ENCODE data around the gene POC1A. TPM values are rescaled to one million over a fixed set of nuclear protein-coding genes. Genes with fewer than 3 reads are reported as not detected.
"Not testable (repeated sequence)": the region's sequence is repeated elsewhere in the genome, so short reads cannot be mapped to it uniquely, and the experiment has no call there.

POC1A gene
- total and polyA plus RNA-seq, 2 donors (not counting 1 experiment from before 2014, with no cell fraction given) = 3.8 to 17.7 TPM

- TF ChIP-seq, protein P1, sequence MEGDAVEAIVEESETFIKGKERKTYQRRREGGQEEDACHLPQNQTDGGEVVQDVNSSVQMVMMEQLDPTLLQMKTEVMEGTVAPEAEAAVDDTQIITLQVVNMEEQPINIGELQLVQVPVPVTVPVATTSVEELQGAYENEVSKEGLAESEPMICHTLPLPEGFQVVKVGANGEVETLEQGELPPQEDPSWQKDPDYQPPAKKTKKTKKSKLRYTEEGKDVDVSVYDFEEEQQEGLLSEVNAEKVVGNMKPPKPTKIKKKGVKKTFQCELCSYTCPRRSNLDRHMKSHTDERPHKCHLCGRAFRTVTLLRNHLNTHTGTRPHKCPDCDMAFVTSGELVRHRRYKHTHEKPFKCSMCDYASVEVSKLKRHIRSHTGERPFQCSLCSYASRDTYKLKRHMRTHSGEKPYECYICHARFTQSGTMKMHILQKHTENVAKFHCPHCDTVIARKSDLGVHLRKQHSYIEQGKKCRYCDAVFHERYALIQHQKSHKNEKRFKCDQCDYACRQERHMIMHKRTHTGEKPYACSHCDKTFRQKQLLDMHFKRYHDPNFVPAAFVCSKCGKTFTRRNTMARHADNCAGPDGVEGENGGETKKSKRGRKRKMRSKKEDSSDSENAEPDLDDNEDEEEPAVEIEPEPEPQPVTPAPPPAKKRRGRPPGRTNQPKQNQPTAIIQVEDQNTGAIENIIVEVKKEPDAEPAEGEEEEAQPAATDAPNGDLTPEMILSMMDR (conservative IDR thresholded peaks at IDR 0.05 in 1 of 2, IDR thresholded peaks at IDR 0.05 in 1 of 2; ENCODE audit: low read depth in 1 of 2, low read length in 2 of 2) = no peak
- no peak for TF ChIP-seq EZH2 (IDR thresholded peaks at IDR 0.05; ENCODE audit: low read length, missing control alignments)
- Histone ChIP-seq H3K4me2 (ENCODE audit: extremely low read depth, insufficient read depth, low read length) (no peak overlapping the region), H3K9me3 (ENCODE audit: control insufficient read depth, insufficient read depth, low read depth, low read length) (no peaks in the 10 kb centered on the region), H2AFZ (ENCODE audit: low read length) (no peak overlapping the region), H3K27ac (ENCODE audit: insufficient read depth, low read length) (no peak overlapping the region), H3K4me1 (ENCODE audit: control insufficient read depth, extremely low read depth, insufficient read depth, low read length) (no peaks in the 10 kb centered on the region), H3K4me3 (replicated peaks in 1 of 4; ENCODE audit: control extremely low read depth in 1 of 4, insufficient read depth in 1 of 4, low read depth in 3 of 4, low read length in 4 of 4) (no peak overlapping the region), H3K27me3 (ENCODE audit: control insufficient read depth, insufficient read depth, low read length) (no peaks in the 10 kb centered on the region), H3K9ac (ENCODE audit: insufficient read depth, low read length) (no peak overlapping the region), H3K79me2 (ENCODE audit: control insufficient read depth, insufficient read depth, low read length) (no peaks in the 10 kb centered on the region), H3K36me3 (ENCODE audit: control insufficient read depth, insufficient read depth, low read length) (no peaks in the 10 kb centered on the region), H4K20me1 (ENCODE audit: control insufficient read depth, extremely low read depth, insufficient read depth, low read length) (no peaks in the 10 kb centered on the region)
- DNase-seq (ENCODE audit: low read depth in 2 of 2) = no peak
These were observed 120.0 kb downstream of the POC1A start for GRCh38 chr3:52034212-52034611.

DNA sequence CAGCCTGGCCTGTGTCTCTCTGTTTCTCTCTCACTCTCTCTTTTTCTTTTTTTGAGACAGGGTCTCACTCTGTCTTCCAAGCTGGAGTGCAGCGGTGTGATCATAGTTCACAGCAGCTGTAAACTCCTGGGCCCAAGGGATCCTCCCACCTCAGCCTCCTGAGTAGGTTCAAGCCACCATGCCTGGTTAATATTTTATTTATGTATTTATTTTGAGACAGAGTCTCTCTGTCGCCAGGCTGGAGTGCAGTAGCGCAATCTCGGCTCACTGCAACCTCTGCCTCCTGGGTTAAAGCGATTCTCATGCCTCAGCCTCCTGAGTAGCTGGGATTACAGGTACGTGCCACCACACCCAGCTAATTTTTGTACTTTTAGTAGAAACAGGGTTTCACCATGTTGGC lies 120.5 kb downstream of the POC1A start:
- not testable (repeated sequence) for H3K27me3 ChIP-seq (ENCODE audit: control insufficient read depth, insufficient read depth, low read length); H2AFZ ChIP-seq (ENCODE audit: low read length); H3K9me3 ChIP-seq (ENCODE audit: control insufficient read depth, insufficient read depth, low read depth, low read length); H3K27ac ChIP-seq (ENCODE audit: insufficient read depth, low read length); H3K36me3 ChIP-seq (ENCODE audit: control insufficient read depth, insufficient read depth, low read length); H3K9ac ChIP-seq (ENCODE audit: insufficient read depth, low read length); H3K4me3 ChIP-seq (replicated peaks in 1 of 4; ENCODE audit: control extremely low read depth in 1 of 4, insufficient read depth in 1 of 4, low read depth in 3 of 4, low read length in 4 of 4); H3K4me2 ChIP-seq (ENCODE audit: extremely low read depth, insufficient read depth, low read length); H3K4me1 ChIP-seq (ENCODE audit: control insufficient read depth, extremely low read depth, insufficient read depth, low read length); H3K79me2 ChIP-seq (ENCODE audit: control insufficient read depth, insufficient read depth, low read length); DNase-seq (ENCODE audit: low read depth in 2 of 2); H4K20me1 ChIP-seq (ENCODE audit: control insufficient read depth, extremely low read depth, insufficient read depth, low read length)

DNA sequence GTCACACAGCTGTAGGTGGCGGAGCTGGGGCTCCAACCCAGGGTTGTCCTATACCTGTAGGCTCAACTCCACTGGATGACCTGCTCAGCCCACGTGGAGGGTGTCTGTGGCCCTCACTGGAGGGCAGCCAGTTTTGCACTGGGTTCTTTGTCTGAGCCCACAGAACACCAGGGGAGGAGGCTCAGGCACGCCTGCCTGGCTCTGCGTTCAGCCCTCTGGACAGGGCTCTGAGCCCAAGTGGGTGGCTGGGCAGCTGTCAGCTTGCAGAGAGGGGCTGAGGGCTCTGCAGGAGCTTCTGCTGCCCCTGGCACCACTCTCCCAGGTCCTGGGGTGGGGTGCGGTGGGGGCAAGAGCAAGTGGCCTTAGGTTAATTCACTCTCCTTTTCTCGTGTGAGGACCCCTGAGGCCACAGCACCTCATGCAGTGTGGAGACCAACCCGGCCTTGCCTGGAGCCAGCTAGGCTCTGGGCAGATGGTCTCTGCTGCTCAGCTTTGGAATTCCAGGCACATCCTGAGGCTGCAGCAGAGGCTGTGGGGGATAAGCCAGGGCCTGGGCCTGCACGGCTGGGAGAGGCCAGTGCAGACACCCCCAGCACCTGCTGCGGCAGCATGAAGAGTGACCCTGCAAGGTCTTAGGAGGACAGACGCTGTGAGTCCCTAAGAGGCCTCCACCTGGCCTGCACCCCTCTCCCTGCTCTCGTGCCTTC lies 121.4 kb downstream of the POC1A start:
- H3K36me3 ChIP-seq (ENCODE audit: control insufficient read depth, insufficient read depth, low read length) = no peaks in the 10 kb centered on the region
- TF ChIP-seq EZH2 (IDR thresholded peaks at IDR 0.05; ENCODE audit: low read length, missing control alignments) = no peak
- TF ChIP-seq, protein P1 (conservative IDR thresholded peaks at IDR 0.05 in 1 of 2, IDR thresholded peaks at IDR 0.05 in 1 of 2; ENCODE audit: low read depth in 1 of 2, low read length in 2 of 2) = no peak
- H4K20me1 ChIP-seq (ENCODE audit: control insufficient read depth, extremely low read depth, insufficient read depth, low read length) = no peaks in the 10 kb centered on the region
- no peak overlapping the region for H2AFZ ChIP-seq (ENCODE audit: low read length)
- no peaks in the 10 kb centered on the region for H3K27me3 ChIP-seq (ENCODE audit: control insufficient read depth, insufficient read depth, low read length)
- H3K4me2 ChIP-seq (ENCODE audit: extremely low read depth, insufficient read depth, low read length) = no peak overlapping the region
- no peak overlapping the region for H3K9ac ChIP-seq (ENCODE audit: insufficient read depth, low read length)
- no peaks in the 10 kb centered on the region for H3K9me3 ChIP-seq (ENCODE audit: control insufficient read depth, insufficient read depth, low read depth, low read length)
- H3K4me3 ChIP-seq (replicated peaks in 1 of 4; ENCODE audit: control extremely low read depth in 1 of 4, insufficient read depth in 1 of 4, low read depth in 3 of 4, low read length in 4 of 4) = no peak overlapping the region
- no peak for DNase-seq (ENCODE audit: low read depth in 2 of 2)
- no peaks in the 10 kb centered on the region for H3K4me1 ChIP-seq (ENCODE audit: control insufficient read depth, extremely low read depth, insufficient read depth, low read length)
- H3K27ac ChIP-seq (ENCODE audit: insufficient read depth, low read length) = no peak overlapping the region
- H3K79me2 ChIP-seq (ENCODE audit: control insufficient read depth, insufficient read depth, low read length) = no peaks in the 10 kb centered on the region

Data from fibroblast of lung (primary cell).